ENCODE measurements around the gene EIF4G1. TPM values are rescaled to one million over a fixed set of nuclear protein-coding genes. Genes with fewer than 3 reads are reported as not detected.
A peak's percentile ranks its signal among the peaks of the same experiment; 100 is the strongest.

EIF4G1 gene
- total and polyA plus RNA-seq, 2 of the 8 experiments (the other 6 are each of a cell fraction or from before 2014, with no cell fraction given): 318 to 473 TPM

GRCh38 chr3:184315871-184316661, 1.7 kb downstream of the EIF4G1 start:
- no peak overlapping the region for H2BK20ac ChIP-seq (ENCODE audit: low read length)
- no peak overlapping the region for H3K14ac ChIP-seq (ENCODE audit: insufficient read length)
- peaks cover 16 to 43% (median 27%) of the 10 kb centered on the region in 4 experiments; a peak in 7 of 8 replicates for H3K36me3 ChIP-seq (ENCODE audit: control insufficient read depth in 2 of 4, insufficient read depth in 4 of 4, low read length in 3 of 4)
- H3K56ac ChIP-seq (replicated peaks; ENCODE audit: insufficient read length, low read depth, low read length): no peak overlapping the region
- WGBS, 2 experiments (ENCODE audit: extremely low coverage in 1 of 2, insufficient coverage in 1 of 2, insufficient read length in 1 of 2, insufficient replicate concordance in 2 of 2, low coverage in 1 of 2, low lambda C conversion rate in 2 of 2, missing lambda C conversion rate in 1 of 2): 83% methylated on average over 11 of the region's 16 CpGs; no CpG with 5 or more reads in 1 of the 2 experiments
- no peak overlapping the region for H3K27ac ChIP-seq (ENCODE audit: low read depth, low read length)
- peak overlapping the region; percentile 44 to 96 (median 77); a peak in 6 of 8 replicates for H3K4me3 ChIP-seq (ENCODE audit: extremely low read depth in 1 of 4, insufficient read depth in 2 of 4, low read depth in 3 of 4, low read length in 4 of 4)
- POLR2A ChIA-PET (ENCODE audit: partially characterized antibody): interaction anchor here (0.6 to 12.3 kb wide), 22 partner anchors 11 to 488 kb away, joined by 3 to 148 read pairs (median 4); partner anchors contain the start of genes CLCN2, EIF2B5, FAM131A and PARL
- peak overlapping the region; percentile 85 to 97 for H3K4me2 ChIP-seq (ENCODE audit: insufficient read depth in 1 of 2, low read depth in 2 of 2, low read length in 2 of 2)
- no peak overlapping the region for H2BK120ac ChIP-seq (replicated peaks; ENCODE audit: low read depth, low read length)
- H4K20me1 ChIP-seq (replicated peaks in 1 of 2; ENCODE audit: control insufficient read depth in 1 of 2, insufficient read depth in 2 of 2, low read length in 2 of 2): peaks cover 29 to 36% of the 10 kb centered on the region in 2 experiments
- no peak overlapping the region for H2BK12ac ChIP-seq (ENCODE audit: low read depth, low read length)
- FAIRE-seq: no peak
- peak overlapping the region in 2 of 4 experiments; percentile 36 to 44; a peak in 4 of 7 replicates for H3K9ac ChIP-seq (replicated peaks in 1 of 4; ENCODE audit: extremely low read depth in 1 of 4, low read depth in 3 of 4, low read length in 3 of 4)
- H2AFZ ChIP-seq (ENCODE audit: low read length): no peak overlapping the region
- peaks cover 11% of the 10 kb centered on the region for H3K79me1 ChIP-seq (ENCODE audit: low read depth, low read length)
- no peak overlapping the region for H2BK5ac ChIP-seq (ENCODE audit: low read depth, low read length)
- no peak overlapping the region for H4K91ac ChIP-seq (replicated peaks; ENCODE audit: insufficient read length, low read length)
- H3K4ac ChIP-seq (replicated peaks; ENCODE audit: insufficient read length, low read depth, low read length): no peak overlapping the region
- H3K9me3 ChIP-seq (ENCODE audit: insufficient read depth in 2 of 2, low read depth in 1 of 2, low read length in 1 of 2): no peaks in the 10 kb centered on the region
- peak overlapping the region; percentile 57; the same call in 1 of the 2 replicates for H4K8ac ChIP-seq (ENCODE audit: extremely low read depth, insufficient read depth, low read length)
- peaks cover 3 to 9% (median 6%) of the 10 kb centered on the region in 4 experiments for H3K4me1 ChIP-seq (replicated peaks in 1 of 4; ENCODE audit: control insufficient read depth in 3 of 4, insufficient read depth in 4 of 4, low read length in 3 of 4)
- H3K27me3 ChIP-seq (replicated peaks in 1 of 4; ENCODE audit: control insufficient read depth in 3 of 4, extremely low read depth in 1 of 4, insufficient read depth in 3 of 4, low read length in 3 of 4): no peaks in the 10 kb centered on the region
- peaks cover 37 to 62% of the 10 kb centered on the region in 2 experiments for H3K79me2 ChIP-seq (ENCODE audit: control insufficient read depth in 1 of 2, insufficient read depth in 2 of 2, low read length in 2 of 2)
- no peak overlapping the region for H2AK5ac ChIP-seq (ENCODE audit: low read depth, low read length)
- H4K5ac ChIP-seq (ENCODE audit: insufficient read length, low read depth, low read length): no peak overlapping the region
- H3K23me2 ChIP-seq (ENCODE audit: low read depth, low read length): no peaks in the 10 kb centered on the region; the same call in 1 of the 2 replicates
- no peak overlapping the region for H2BK15ac ChIP-seq (ENCODE audit: low read length)
- CTCF ChIA-PET (ENCODE audit: partially characterized antibody): interaction anchor here (0.6 to 1.9 kb wide), 6 partner anchors 10 to 146 kb away, joined by 3 to 4 read pairs (median 4); no protein-coding TSS in a partner anchor
- no peak overlapping the region; the same call in 1 of the 2 replicates for H3K18ac ChIP-seq (ENCODE audit: extremely low read depth, low read length)
- H3K23ac ChIP-seq (ENCODE audit: insufficient read length): no peak overlapping the region
- DNase-seq (ENCODE audit: low read depth in 1 of 2, low spot score in 2 of 2): no peak
- TF ChIP-seq CHD2 (IDR thresholded peaks at IDR 0.05; ENCODE audit: low read length): no peak

Data from H1 (cell line).